ENCODE results near the gene RCAN1.

- TF ChIP-seq CTCF (IDR thresholded peaks at IDR 0.05) (no peak), EP300 (IDR thresholded peaks at IDR 0.05) (no peak), POLR2AphosphoS5 (IDR thresholded peaks at IDR 0.05) (no peak)
These were observed 62.4 kb downstream of the RCAN1 start for GRCh38 chr21:34552360-34553098.
